Measurements from ENCODE around the gene ARHGAP27.
"Not testable (repeated sequence)": the region's sequence is repeated elsewhere in the genome, so short reads cannot be mapped to it uniquely, and the experiment has no call there.

ARHGAP27 gene

DNA sequence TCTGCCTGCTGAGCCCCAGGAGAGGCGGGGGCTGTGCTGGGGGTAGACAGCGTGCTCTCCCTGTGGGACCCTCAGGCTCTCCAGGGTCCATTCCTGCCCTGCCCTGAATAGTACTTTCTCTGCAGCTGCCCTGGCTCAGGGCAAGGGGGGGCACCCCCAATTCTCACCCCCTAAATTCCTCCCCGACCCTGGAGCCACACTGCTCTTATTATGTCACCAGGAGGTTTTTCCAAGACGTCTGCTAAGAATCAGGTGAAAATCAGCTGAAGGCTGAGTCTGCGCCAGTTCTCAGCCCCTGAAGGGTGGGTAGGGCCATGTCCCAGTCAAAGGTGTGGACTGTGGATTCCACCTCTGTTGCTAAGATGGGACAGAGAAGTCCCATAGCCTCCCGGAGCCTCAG lies 66.0 kb downstream of the ARHGAP27 start:
- FAIRE-seq: peak; percentile 67

DNA sequence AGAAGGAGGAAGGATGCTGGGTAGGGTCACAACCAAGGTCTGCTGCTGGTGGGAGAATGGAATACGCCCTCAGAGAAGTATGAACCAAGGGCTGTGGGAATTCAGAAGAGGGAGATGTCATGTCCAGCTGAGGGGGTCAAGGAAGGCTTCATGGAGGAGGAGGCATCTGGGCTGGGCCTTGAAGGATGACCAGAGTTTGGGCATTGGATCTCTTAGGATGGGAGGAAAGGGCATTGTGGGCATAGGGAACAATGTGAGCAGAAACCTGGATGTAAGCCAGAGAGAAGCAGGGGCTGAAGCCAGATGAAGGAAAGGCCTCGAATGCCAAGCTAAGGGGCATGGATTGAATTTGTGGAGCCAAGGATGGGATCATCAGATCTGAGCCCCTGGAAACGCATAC lies 66.6 kb downstream of the ARHGAP27 start:
- peak; percentile 69 for FAIRE-seq
- no peak for DNase-seq (ENCODE audit: insufficient read length, low spot score)

More for the DNA sequence above, 66.0 kb downstream of the ARHGAP27 start:
- no peak for DNase-seq (ENCODE audit: insufficient read length, low spot score)

GRCh38 chr17:45364531-45365390 lies 67.9 kb downstream of the ARHGAP27 start:
- FAIRE-seq (no peak), DNase-seq (ENCODE audit: insufficient read length, low spot score) (no peak)

GRCh38 chr17:45363498-45363897 lies 69.2 kb downstream of the ARHGAP27 start:
- peak; percentile 48 for FAIRE-seq
- DNase-seq (ENCODE audit: insufficient read length, low spot score): no peak

- no peak for DNase-seq (ENCODE audit: insufficient read length, low spot score)
- no peak for FAIRE-seq
Observed at GRCh38 chr17:45361976-45362375, 70.7 kb downstream of the ARHGAP27 start.

- FAIRE-seq: no peak
- DNase-seq (ENCODE audit: insufficient read length, low spot score): no peak
Observed at GRCh38 chr17:45361451-45361850, 71.2 kb downstream of the ARHGAP27 start.

DNA sequence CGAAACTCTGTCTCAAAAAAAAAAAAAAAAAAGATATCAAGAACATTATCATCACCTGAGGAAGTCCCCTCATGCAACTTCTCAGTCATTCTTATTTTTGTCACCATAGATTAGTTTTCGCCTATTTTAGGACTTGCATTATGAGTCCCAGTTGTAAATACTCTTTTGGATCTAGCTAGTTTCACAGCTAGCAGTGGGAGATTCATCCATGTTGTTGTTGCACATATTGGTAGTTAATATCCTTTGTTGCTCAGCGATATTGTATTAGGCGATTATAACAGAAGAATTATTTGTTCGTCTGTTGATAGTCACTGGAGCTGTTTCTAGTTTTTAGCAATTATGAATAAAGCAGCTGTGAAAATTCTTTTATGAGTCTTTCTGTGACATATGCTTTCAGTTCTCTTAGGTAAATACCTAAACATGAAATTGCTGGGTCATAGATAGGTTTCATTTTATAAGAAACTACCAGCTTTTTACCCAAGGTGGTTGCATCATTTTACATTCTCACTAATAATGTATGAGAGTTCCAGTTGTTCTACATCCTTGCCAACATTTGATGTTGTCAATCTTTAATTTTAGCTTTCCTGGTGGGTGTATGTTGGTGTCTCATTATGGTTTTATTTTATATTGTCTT lies 75.2 kb downstream of the ARHGAP27 start:
- FAIRE-seq (no peak), DNase-seq (ENCODE audit: insufficient read length, low spot score) (no peak)

DNA sequence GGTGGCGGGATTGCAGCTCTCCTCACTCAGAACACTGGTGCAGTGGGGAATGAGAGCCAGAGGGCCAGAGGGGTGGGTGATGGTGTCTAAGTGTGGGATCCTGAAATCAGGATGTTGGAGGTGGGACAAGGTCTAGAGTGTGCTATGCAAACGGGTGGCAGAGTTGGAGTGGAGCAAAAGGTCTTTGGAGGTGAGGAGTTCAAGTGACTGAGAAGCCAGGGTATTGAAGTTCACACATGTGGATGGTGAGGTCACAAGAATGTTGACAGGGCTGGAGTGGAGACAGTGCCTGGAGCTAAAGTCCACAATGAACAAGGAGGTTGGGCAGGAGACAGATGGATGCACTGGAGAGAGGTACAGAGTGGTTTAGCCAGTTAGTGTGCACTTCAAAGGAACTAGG lies 77.6 kb downstream of the ARHGAP27 start:
- FAIRE-seq (no peak), DNase-seq (ENCODE audit: insufficient read length, low spot score) (no peak)

DNA sequence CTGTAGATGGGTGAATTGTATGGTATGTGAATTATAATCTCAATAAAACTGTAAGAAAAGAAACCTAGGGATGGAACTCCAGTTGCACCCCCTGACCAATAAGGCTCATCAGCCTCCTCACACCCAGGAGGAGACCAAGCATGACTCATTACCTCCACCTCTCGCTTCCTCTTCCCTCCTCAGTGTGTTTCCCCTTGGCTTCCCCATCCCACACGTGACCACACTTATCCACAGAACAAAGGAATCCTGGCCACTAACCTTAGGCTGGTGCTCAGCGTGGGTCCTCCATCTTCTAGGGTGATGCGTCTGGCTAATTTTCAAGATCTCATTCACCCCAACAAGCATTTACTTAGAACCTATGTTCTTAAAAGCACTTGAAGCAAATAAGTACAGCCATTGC lies 79.6 kb downstream of the ARHGAP27 start:
- FAIRE-seq (no peak), DNase-seq (ENCODE audit: insufficient read length, low spot score) (no peak)

- DNase-seq (ENCODE audit: insufficient read length, low spot score) (no peak), FAIRE-seq (no peak)
Observed at GRCh38 chr17:45351831-45352230, 80.8 kb downstream of the ARHGAP27 start.

DNA sequence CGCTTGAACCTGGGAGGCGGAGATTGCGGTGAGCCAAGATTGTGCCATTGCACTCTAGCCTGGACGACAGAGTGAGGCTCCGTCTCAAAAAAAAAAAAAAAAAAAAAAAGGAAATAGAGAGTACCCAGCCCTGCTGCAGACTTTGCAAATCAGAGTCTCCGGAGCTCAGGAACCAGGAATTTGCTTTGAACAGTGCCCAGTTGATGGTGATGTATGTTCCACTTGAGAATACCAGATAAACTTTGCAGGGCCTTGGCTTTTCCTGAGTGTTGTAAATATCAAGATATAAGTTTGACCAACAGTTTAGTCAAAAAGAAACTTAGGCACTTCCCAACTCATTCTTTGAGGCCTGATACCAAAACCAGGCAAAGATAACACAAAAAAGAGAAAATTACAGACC lies 85.2 kb downstream of the ARHGAP27 start:
- FAIRE-seq (no peak), DNase-seq (ENCODE audit: insufficient read length, low spot score) (no peak)

DNA sequence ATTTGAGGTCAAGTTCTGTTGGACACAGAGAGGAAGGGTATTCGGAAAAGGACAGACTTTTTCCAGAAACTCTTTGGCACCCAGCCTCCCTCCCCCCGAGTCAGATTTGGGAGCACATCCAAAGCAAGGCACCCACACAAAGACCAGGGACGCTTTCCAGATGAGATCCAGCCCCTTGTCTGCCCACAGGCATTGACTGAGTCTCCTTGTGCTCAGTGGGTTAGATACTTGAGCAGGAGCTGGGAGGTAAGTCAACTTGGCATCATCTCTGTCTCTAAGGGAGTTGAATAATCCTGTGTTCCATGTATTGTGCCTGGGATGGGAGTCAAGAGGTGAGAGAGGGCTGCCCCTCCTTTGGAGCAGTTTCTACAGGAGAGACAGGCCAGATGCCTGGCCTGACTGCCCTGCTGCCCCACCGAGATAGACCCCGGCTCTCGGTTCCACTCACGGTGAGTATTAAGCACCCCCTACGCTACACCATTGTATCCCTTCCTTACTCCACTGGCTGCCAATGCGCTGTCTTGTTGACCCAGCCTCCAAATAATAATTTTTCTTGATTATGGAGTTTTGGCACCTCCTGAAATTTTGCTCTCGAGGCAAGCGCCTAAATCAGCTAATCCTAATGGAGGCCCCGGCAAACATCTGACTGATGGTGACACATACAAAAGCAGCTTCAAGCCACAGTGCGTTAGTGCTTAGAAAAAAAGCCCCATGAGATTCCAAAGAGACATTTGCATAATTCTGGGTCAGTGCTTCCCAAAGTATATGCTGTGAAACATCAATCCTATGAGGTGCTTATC lies 86.3 kb downstream of the ARHGAP27 start:
- FAIRE-seq (peak; percentile 4), DNase-seq (ENCODE audit: insufficient read length, low spot score) (no peak)

DNA sequence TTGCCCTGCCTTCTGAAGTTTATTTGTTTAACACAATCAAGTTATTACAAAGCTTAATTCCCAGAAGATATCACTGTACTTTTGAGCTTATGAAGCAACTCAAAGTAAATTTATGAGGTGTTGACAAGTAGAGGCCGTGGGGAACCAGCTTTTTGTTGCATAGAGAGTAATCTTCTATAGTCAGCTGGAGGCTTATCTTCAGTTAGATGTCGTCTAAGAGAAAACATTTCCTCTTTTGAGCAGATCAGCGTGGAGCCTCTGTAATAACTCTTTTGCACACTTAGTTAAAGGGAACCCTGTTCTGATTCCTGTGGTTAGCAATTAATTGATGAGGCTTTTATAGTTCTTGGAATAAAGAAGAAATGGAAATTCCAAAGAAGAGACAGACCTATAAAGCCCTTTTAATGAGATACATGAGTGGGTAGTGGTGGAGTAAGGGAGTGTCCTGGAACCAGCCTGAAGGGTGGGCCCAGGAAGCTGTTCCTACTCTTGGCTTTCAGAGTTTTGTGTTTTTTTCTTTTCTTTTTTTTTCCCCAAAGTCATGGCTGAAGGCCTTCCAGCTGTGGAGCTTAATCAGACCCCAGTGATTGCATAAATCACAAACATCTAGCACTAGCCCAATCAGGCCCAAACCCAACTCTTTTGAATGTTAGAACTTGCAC lies 87.0 kb downstream of the ARHGAP27 start:
- peak; percentile 67 for DNase-seq (ENCODE audit: insufficient read length, low spot score)
- no peak for FAIRE-seq

GRCh38 chr17:45345246-45345553 lies 87.5 kb downstream of the ARHGAP27 start:
- no peak for FAIRE-seq
- no peak for DNase-seq (ENCODE audit: insufficient read length, low spot score)

DNA sequence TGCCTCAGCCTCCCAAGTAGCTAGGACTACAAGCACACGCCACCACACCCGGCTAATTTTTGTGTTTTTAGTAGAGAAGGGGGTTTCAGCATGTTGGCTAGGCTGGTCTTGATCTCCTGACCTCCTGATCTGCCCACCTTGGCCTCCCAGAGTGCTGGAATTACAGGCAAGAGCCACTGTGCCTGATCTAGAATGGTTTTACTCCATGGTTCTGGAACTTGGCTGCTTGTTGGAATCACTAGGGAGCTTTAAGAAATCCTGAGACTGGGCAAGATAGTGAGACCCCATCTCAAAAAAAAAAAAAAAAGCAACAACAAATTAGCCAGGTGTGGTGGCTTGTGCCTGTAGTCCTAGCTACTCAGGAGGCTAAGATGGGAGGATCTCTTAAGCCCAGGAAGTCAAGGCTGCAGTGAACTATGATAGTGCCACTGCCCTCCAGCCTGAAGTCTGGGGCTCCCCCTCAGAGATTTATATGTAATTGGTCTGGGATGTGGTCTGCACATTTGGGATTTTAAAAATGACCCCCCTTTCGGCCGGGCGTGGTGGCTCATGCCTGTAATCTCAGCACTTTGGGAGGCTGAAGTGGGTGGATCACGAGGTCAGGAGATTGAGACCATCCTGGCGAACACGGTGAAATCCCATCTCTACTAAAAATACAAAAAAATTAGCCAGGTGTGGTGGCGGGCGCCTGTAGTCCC lies 88.6 kb downstream of the ARHGAP27 start:
- not testable (repeated sequence) for DNase-seq (ENCODE audit: insufficient read length, low spot score); FAIRE-seq

All from HTR-8/SVneo (cell line).